Measurements from ENCODE around the gene ANO8.

The ANO8 gene

DNA sequence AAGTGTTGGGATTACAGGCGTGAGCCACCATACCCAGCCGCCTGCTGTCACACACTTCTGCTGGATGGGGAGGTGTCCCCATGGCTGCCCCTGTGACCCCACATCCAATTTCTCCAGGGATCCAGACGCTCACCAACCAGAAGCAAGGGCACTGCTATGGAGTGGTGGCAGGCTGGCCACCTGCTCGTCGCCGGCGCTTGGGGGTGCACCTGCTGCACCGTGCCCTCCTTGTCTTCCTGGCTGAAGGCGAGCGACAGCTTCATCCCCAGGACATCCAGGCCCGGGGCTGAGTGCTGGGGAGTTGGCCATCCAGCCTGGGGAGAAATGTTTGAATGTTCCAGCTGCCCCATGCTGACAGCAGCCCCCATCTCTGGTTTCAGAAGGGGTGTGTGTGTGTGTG is 48.4 kb downstream of the ANO8 start:
- no peak overlapping the region for H4K8ac ChIP-seq (ENCODE audit: low read depth, low read length)
- no peak overlapping the region for H2BK15ac ChIP-seq (ENCODE audit: low read length)
- no peak overlapping the region for H3K4ac ChIP-seq (ENCODE audit: low read length)
- no peak overlapping the region for H3K4me3 ChIP-seq (ENCODE audit: low read length in 2 of 2)
- no peak overlapping the region for H2AFZ ChIP-seq (ENCODE audit: low read length)
- no peak overlapping the region for H3K9ac ChIP-seq (ENCODE audit: low read depth, low read length, poor library complexity)
- no peak overlapping the region for H3K4me2 ChIP-seq (ENCODE audit: insufficient read depth, low read length, poor library complexity, severe bottlenecking)
- no peak overlapping the region for H3K27ac ChIP-seq (replicated peaks; ENCODE audit: low read length)
- DNase-seq (ENCODE audit: low spot score) = no peak
- H3K14ac ChIP-seq (ENCODE audit: low read length) = no peak overlapping the region
- H3K18ac ChIP-seq (ENCODE audit: low read length) = no peak overlapping the region
- H4K91ac ChIP-seq (ENCODE audit: low read depth, low read length, poor library complexity) = no peak overlapping the region
- WGBS, 2 donors (ENCODE audit: extremely low coverage in 2 of 2, insufficient read length in 2 of 2, insufficient replicate concordance in 1 of 2) = no CpG with 5 or more reads among the region's 11 CpGs
- H3K4me1 ChIP-seq (ENCODE audit: control insufficient read depth in 2 of 2, insufficient read depth in 1 of 2, low read depth in 1 of 2, low read length in 2 of 2) = peaks cover 0 to 5% of the 10 kb centered on the region in 2 donors
- H2AK5ac ChIP-seq (ENCODE audit: low read depth, low read length) = no peak overlapping the region
- peaks cover 0 to 5% of the 10 kb centered on the region in 2 donors for H3K36me3 ChIP-seq (replicated peaks in 1 of 2; ENCODE audit: control insufficient read depth in 2 of 2, insufficient read depth in 2 of 2, low read length in 2 of 2)
- H3K27me3 ChIP-seq (ENCODE audit: control insufficient read depth in 3 of 3, insufficient read depth in 3 of 3, low read depth in 1 of 3, low read length in 3 of 3) = peaks cover 0 to 12% (median 2%) of the 10 kb centered on the region in 3 experiments
- H3K79me1 ChIP-seq (ENCODE audit: low read depth, low read length) = no peaks in the 10 kb centered on the region
- peaks cover 4 to 5% of the 10 kb centered on the region in 2 donors for H3K9me3 ChIP-seq (replicated peaks in 1 of 2; ENCODE audit: control insufficient read depth in 2 of 2, insufficient read depth in 1 of 2, low read depth in 1 of 2, low read length in 2 of 2)
- H2BK120ac ChIP-seq (ENCODE audit: low read depth, low read length) = no peak overlapping the region
- H3K23ac ChIP-seq (ENCODE audit: low read depth, low read length, poor library complexity) = no peak overlapping the region
- H2BK5ac ChIP-seq (ENCODE audit: low read length) = no peak overlapping the region
- H2BK12ac ChIP-seq (ENCODE audit: low read length) = no peak overlapping the region

- H3K4ac ChIP-seq (ENCODE audit: low read length) = no peak overlapping the region
- no peak overlapping the region for H3K4me2 ChIP-seq (ENCODE audit: insufficient read depth, low read length, poor library complexity, severe bottlenecking)
- no peak overlapping the region for H3K14ac ChIP-seq (ENCODE audit: low read length)
- no peak for DNase-seq (ENCODE audit: low spot score)
- H3K79me1 ChIP-seq (ENCODE audit: low read depth, low read length) = no peaks in the 10 kb centered on the region
- H2AK5ac ChIP-seq (ENCODE audit: low read depth, low read length) = no peak overlapping the region
- H3K4me1 ChIP-seq (ENCODE audit: control insufficient read depth in 2 of 2, insufficient read depth in 1 of 2, low read depth in 1 of 2, low read length in 2 of 2) = peaks cover 0 to 5% of the 10 kb centered on the region in 2 donors
- no peak overlapping the region for H2BK5ac ChIP-seq (ENCODE audit: low read length)
- peaks cover 0 to 14% (median 2%) of the 10 kb centered on the region in 3 experiments for H3K27me3 ChIP-seq (ENCODE audit: control insufficient read depth in 3 of 3, insufficient read depth in 3 of 3, low read depth in 1 of 3, low read length in 3 of 3)
- no peak overlapping the region for H2AFZ ChIP-seq (ENCODE audit: low read length)
- no peak overlapping the region for H3K27ac ChIP-seq (replicated peaks; ENCODE audit: low read length)
- H3K23ac ChIP-seq (ENCODE audit: low read depth, low read length, poor library complexity) = no peak overlapping the region
- no peak overlapping the region for H2BK120ac ChIP-seq (ENCODE audit: low read depth, low read length)
- no peak overlapping the region for H2BK12ac ChIP-seq (ENCODE audit: low read length)
- WGBS, 2 donors (ENCODE audit: extremely low coverage in 2 of 2, insufficient read length in 2 of 2, insufficient replicate concordance in 1 of 2) = no CpG with 5 or more reads among the region's 18 CpGs
- H2BK15ac ChIP-seq (ENCODE audit: low read length) = no peak overlapping the region
- peaks cover 4 to 5% of the 10 kb centered on the region in 2 donors for H3K9me3 ChIP-seq (replicated peaks in 1 of 2; ENCODE audit: control insufficient read depth in 2 of 2, insufficient read depth in 1 of 2, low read depth in 1 of 2, low read length in 2 of 2)
- H3K36me3 ChIP-seq (replicated peaks in 1 of 2; ENCODE audit: control insufficient read depth in 2 of 2, insufficient read depth in 2 of 2, low read length in 2 of 2) = peaks cover 0 to 5% of the 10 kb centered on the region in 2 donors
- H3K18ac ChIP-seq (ENCODE audit: low read length) = no peak overlapping the region
- no peak overlapping the region for H3K9ac ChIP-seq (ENCODE audit: low read depth, low read length, poor library complexity)
- H4K8ac ChIP-seq (ENCODE audit: low read depth, low read length) = no peak overlapping the region
- H4K91ac ChIP-seq (ENCODE audit: low read depth, low read length, poor library complexity) = no peak overlapping the region
- H3K4me3 ChIP-seq (ENCODE audit: low read length in 2 of 2) = peak overlapping the region in 1 of 2 donors; percentile 48
Measured at GRCh38 chr19:17285415-17286135, 49.1 kb downstream of the ANO8 start.

GRCh38 chr19:17283504-17283996 is 51.1 kb downstream of the ANO8 start:
- no peak overlapping the region for H4K8ac ChIP-seq (ENCODE audit: low read depth, low read length)
- peaks cover 4 to 19% of the 10 kb centered on the region in 2 donors for H3K36me3 ChIP-seq (replicated peaks in 1 of 2; ENCODE audit: control insufficient read depth in 2 of 2, insufficient read depth in 2 of 2, low read length in 2 of 2)
- no peak overlapping the region for H2AFZ ChIP-seq (ENCODE audit: low read length)
- H3K18ac ChIP-seq (ENCODE audit: low read length) = no peak overlapping the region
- H3K4me2 ChIP-seq (ENCODE audit: insufficient read depth, low read length, poor library complexity, severe bottlenecking) = no peak overlapping the region
- no CpG with 5 or more reads among the region's 7 CpGs for WGBS, 2 donors (ENCODE audit: extremely low coverage in 2 of 2, insufficient read length in 2 of 2, insufficient replicate concordance in 1 of 2)
- H3K9ac ChIP-seq (ENCODE audit: low read depth, low read length, poor library complexity) = no peak overlapping the region
- no peak overlapping the region for H2BK12ac ChIP-seq (ENCODE audit: low read length)
- H3K23ac ChIP-seq (ENCODE audit: low read depth, low read length, poor library complexity) = no peak overlapping the region
- no peak for DNase-seq (ENCODE audit: low spot score)
- H2BK120ac ChIP-seq (ENCODE audit: low read depth, low read length) = no peak overlapping the region
- H3K27me3 ChIP-seq (ENCODE audit: control insufficient read depth in 3 of 3, insufficient read depth in 3 of 3, low read depth in 1 of 3, low read length in 3 of 3) = peaks cover 0 to 14% (median 2%) of the 10 kb centered on the region in 3 experiments
- H3K14ac ChIP-seq (ENCODE audit: low read length) = no peak overlapping the region
- H3K4ac ChIP-seq (ENCODE audit: low read length) = no peak overlapping the region
- peaks cover 4 to 5% of the 10 kb centered on the region in 2 donors for H3K9me3 ChIP-seq (replicated peaks in 1 of 2; ENCODE audit: control insufficient read depth in 2 of 2, insufficient read depth in 1 of 2, low read depth in 1 of 2, low read length in 2 of 2)
- no peak overlapping the region for H2BK5ac ChIP-seq (ENCODE audit: low read length)
- peaks cover 0 to 3% of the 10 kb centered on the region in 2 donors for H3K4me1 ChIP-seq (ENCODE audit: control insufficient read depth in 2 of 2, insufficient read depth in 1 of 2, low read depth in 1 of 2, low read length in 2 of 2)
- H3K27ac ChIP-seq (replicated peaks; ENCODE audit: low read length) = no peak overlapping the region
- no peak overlapping the region for H4K91ac ChIP-seq (ENCODE audit: low read depth, low read length, poor library complexity)
- H2AK5ac ChIP-seq (ENCODE audit: low read depth, low read length) = peak overlapping the region; percentile 65
- H3K79me1 ChIP-seq (ENCODE audit: low read depth, low read length) = no peaks in the 10 kb centered on the region
- H3K4me3 ChIP-seq (ENCODE audit: low read length in 2 of 2) = no peak overlapping the region
- H2BK15ac ChIP-seq (ENCODE audit: low read length) = peak overlapping the region; percentile 8

GRCh38 chr19:17282488-17283125 is 52.0 kb downstream of the ANO8 start:
- peaks cover 0 to 14% (median 2%) of the 10 kb centered on the region in 3 experiments for H3K27me3 ChIP-seq (ENCODE audit: control insufficient read depth in 3 of 3, insufficient read depth in 3 of 3, low read depth in 1 of 3, low read length in 3 of 3)
- peak overlapping the region; percentile 25 for H3K4me2 ChIP-seq (ENCODE audit: insufficient read depth, low read length, poor library complexity, severe bottlenecking)
- H3K27ac ChIP-seq (replicated peaks; ENCODE audit: low read length) = no peak overlapping the region
- H3K23ac ChIP-seq (ENCODE audit: low read depth, low read length, poor library complexity) = peak overlapping the region; percentile 60
- H4K91ac ChIP-seq (ENCODE audit: low read depth, low read length, poor library complexity) = no peak overlapping the region
- no peaks in the 10 kb centered on the region for H3K79me1 ChIP-seq (ENCODE audit: low read depth, low read length)
- peak; percentile 81 for DNase-seq (ENCODE audit: low spot score)
- peak overlapping the region; percentile 63 for H2AK5ac ChIP-seq (ENCODE audit: low read depth, low read length)
- no peak overlapping the region for H4K8ac ChIP-seq (ENCODE audit: low read depth, low read length)
- peak overlapping the region; percentile 63 for H3K9ac ChIP-seq (ENCODE audit: low read depth, low read length, poor library complexity)
- H2AFZ ChIP-seq (ENCODE audit: low read length) = peak overlapping the region; percentile 94
- H2BK120ac ChIP-seq (ENCODE audit: low read depth, low read length) = peak overlapping the region; percentile 87
- peak overlapping the region; percentile 58 for H2BK15ac ChIP-seq (ENCODE audit: low read length)
- WGBS, 2 donors (ENCODE audit: extremely low coverage in 2 of 2, insufficient read length in 2 of 2, insufficient replicate concordance in 1 of 2) = no CpG with 5 or more reads among the region's 45 CpGs
- no peak overlapping the region for H3K4ac ChIP-seq (ENCODE audit: low read length)
- H3K36me3 ChIP-seq (replicated peaks in 1 of 2; ENCODE audit: control insufficient read depth in 2 of 2, insufficient read depth in 2 of 2, low read length in 2 of 2) = peaks cover 5 to 24% of the 10 kb centered on the region in 2 donors
- peak overlapping the region; percentile 95 for H3K18ac ChIP-seq (ENCODE audit: low read length)
- H2BK12ac ChIP-seq (ENCODE audit: low read length) = no peak overlapping the region
- H3K9me3 ChIP-seq (replicated peaks in 1 of 2; ENCODE audit: control insufficient read depth in 2 of 2, insufficient read depth in 1 of 2, low read depth in 1 of 2, low read length in 2 of 2) = peaks cover 4 to 5% of the 10 kb centered on the region in 2 donors
- peak overlapping the region; percentile 38 for H3K14ac ChIP-seq (ENCODE audit: low read length)
- H3K4me3 ChIP-seq (ENCODE audit: low read length in 2 of 2) = peak overlapping the region; percentile 50 to 51
- H3K4me1 ChIP-seq (ENCODE audit: control insufficient read depth in 2 of 2, insufficient read depth in 1 of 2, low read depth in 1 of 2, low read length in 2 of 2) = peaks cover 0 to 3% of the 10 kb centered on the region in 2 donors
- peak overlapping the region; percentile 11 for H2BK5ac ChIP-seq (ENCODE audit: low read length)
